ENCODE results near the gene MYO9A. TPM values are rescaled to one million over a fixed set of nuclear protein-coding genes. Genes with fewer than 3 reads are reported as not detected.

MYO9A gene
- total RNA-seq, 1 donor from 2014 or later: 79.5 TPM

- H3K4me3 Mint-ChIP-seq: no peak overlapping the region
- DNase-seq (ENCODE audit: low spot score in 2 of 2, unreplicated experiment in 2 of 2): no peak
- no peaks in the 10 kb centered on the region for H3K27me3 Mint-ChIP-seq (ENCODE audit: low read depth)
- no peaks in the 10 kb centered on the region for H3K9me3 Mint-ChIP-seq
- H3K36me3 Mint-ChIP-seq: no peaks in the 10 kb centered on the region
- H3K27ac Mint-ChIP-seq: no peak overlapping the region
- H3K4me1 Mint-ChIP-seq: peaks cover 24% of the 10 kb centered on the region
- no peak for TF ChIP-seq CTCF (IDR thresholded peaks at IDR 0.05; ENCODE audit: unreplicated experiment)
These were observed 331.3 kb downstream of the MYO9A start for GRCh38 chr15:71786673-71787072.

- no peak overlapping the region for H3K4me3 Mint-ChIP-seq
- no peaks in the 10 kb centered on the region for H3K27me3 Mint-ChIP-seq (ENCODE audit: low read depth)
- no peaks in the 10 kb centered on the region for H3K36me3 Mint-ChIP-seq
- DNase-seq (ENCODE audit: low spot score in 2 of 2, unreplicated experiment in 2 of 2): no peak
- H3K9me3 Mint-ChIP-seq: no peaks in the 10 kb centered on the region
- TF ChIP-seq CTCF (IDR thresholded peaks at IDR 0.05; ENCODE audit: unreplicated experiment): no peak
- H3K27ac Mint-ChIP-seq: no peak overlapping the region
- peaks cover 19% of the 10 kb centered on the region for H3K4me1 Mint-ChIP-seq
These were observed 332.0 kb downstream of the MYO9A start for GRCh38 chr15:71785996-71786395.

GRCh38 chr15:71784719-71785118 lies 333.2 kb downstream of the MYO9A start:
- Mint-ChIP-seq H3K4me1 (peaks cover 18% of the 10 kb centered on the region), H3K36me3 (no peaks in the 10 kb centered on the region), H3K27ac (no peak overlapping the region), H3K27me3 (ENCODE audit: low read depth) (no peaks in the 10 kb centered on the region), H3K9me3 (no peaks in the 10 kb centered on the region), H3K4me3 (no peak overlapping the region)
- TF ChIP-seq CTCF (IDR thresholded peaks at IDR 0.05; ENCODE audit: unreplicated experiment): no peak
- no peak for DNase-seq (ENCODE audit: low spot score in 2 of 2, unreplicated experiment in 2 of 2)

GRCh38 chr15:71782422-71783165 lies 335.4 kb downstream of the MYO9A start:
- DNase-seq (ENCODE audit: low spot score in 2 of 2, unreplicated experiment in 2 of 2): no peak
- Mint-ChIP-seq H3K4me1 (peaks cover 18% of the 10 kb centered on the region), H3K27me3 (ENCODE audit: low read depth) (no peaks in the 10 kb centered on the region)

GRCh38 chr15:71781965-71782265 lies 336.0 kb downstream of the MYO9A start:
- Mint-ChIP-seq H3K27ac (no peak overlapping the region), H3K4me3 (no peak overlapping the region), H3K4me1 (peaks cover 18% of the 10 kb centered on the region), H3K36me3 (peaks cover 4% of the 10 kb centered on the region), H3K27me3 (ENCODE audit: low read depth) (no peaks in the 10 kb centered on the region), H3K9me3 (no peaks in the 10 kb centered on the region)
- TF ChIP-seq CTCF (IDR thresholded peaks at IDR 0.05; ENCODE audit: unreplicated experiment): no peak
- DNase-seq (ENCODE audit: low spot score in 2 of 2, unreplicated experiment in 2 of 2): no peak

More at GRCh38 chr15:71782422-71783165, 335.4 kb downstream of the MYO9A start:
- Mint-ChIP-seq H3K4me3 (no peak overlapping the region), H3K9me3 (no peaks in the 10 kb centered on the region), H3K36me3 (peaks cover 4% of the 10 kb centered on the region), H3K27ac (no peak overlapping the region)
- no peak for TF ChIP-seq CTCF (IDR thresholded peaks at IDR 0.05; ENCODE audit: unreplicated experiment)

Measured in mesothelial cell of epicardium (in vitro differentiated cells).